NCI-H146 treated with DMSO at 0.1 percent for 48 hours (cell line): Measurements from ENCODE around the gene KLF5.

Experiments
- DNase-seq: peaks from one replicate; lab custom pipeline; 2025; ENCODE audit not compliant: unreplicated experiment; lab: John Stamatoyannopoulos, UW

KLF5 gene

DNA sequence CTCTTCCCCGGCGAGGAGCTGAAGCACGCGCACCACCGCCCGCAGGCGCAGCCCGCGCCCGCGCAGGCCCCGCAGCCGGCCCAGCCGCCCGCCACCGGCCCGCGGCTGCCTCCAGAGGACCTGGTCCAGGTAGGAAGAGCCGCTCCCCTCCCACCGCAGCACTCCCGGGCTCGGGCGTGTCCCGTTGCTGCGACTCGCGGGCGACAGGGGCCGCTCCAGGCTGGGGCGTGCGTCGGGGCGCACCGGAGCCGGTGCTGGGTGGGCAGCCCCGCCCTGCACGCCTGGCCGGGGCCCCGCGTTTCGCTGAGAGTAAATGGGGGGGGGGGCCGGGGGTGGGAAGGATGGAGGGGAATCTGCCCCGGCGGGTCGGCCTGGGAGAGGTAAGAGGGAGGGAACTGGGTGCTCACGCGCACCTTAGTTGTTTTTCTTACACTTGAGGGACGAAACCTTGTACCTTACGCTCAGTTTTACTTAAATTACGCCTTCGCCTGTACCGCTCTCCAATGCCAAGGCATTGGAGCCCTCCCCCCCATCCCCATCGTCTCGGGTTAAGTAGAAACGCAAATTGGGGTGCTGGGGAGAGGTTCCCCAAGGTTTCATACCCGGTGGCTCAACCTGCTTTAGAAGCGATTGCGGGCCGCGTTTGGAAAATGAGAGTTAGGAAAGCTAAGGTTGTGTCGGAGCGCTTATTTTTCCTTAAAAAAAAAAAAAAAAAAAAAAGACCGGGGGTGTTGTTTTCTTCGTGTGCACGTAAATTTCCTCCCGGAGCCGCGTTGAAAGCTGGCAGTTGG is 850 bp downstream of the KLF5 start:
- peak; percentile 70 for DNase-seq

- DNase-seq: no peak
Observed at GRCh38 chr13:73060251-73061160, 1.7 kb downstream of the KLF5 start.

GRCh38 chr13:73061473-73061872 is 2.7 kb downstream of the KLF5 start:
- DNase-seq: no peak

GRCh38 chr13:73061876-73062275 is 3.1 kb downstream of the KLF5 start:
- no peak for DNase-seq

- DNase-seq: no peak
Observed at GRCh38 chr13:73062468-73062867, 3.7 kb downstream of the KLF5 start.

GRCh38 chr13:73063166-73063565 is 4.4 kb downstream of the KLF5 start:
- DNase-seq: no peak

DNA sequence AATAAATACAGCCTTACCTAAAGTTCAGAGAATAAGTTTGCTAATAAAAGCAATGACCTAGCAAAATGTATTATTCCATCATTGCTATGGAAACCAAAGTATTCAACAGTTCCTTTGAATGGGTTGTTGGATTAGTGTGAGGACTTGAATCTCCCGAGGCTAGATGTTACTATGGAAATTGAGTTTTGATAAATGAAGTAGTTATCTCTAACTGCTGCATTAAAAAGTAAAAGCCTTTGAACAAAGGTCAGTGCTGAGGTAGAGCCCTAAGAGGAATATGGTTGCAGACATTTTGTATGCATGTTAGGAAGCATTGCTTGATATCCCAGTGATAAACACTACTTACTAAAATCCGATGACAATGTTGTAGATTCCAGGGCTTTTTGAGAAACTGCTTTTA is 6.2 kb downstream of the KLF5 start:
- peak; percentile 53 for DNase-seq

GRCh38 chr13:73065665-73066340 is 7.0 kb downstream of the KLF5 start:
- peak; percentile 20 for DNase-seq

- DNase-seq: no peak
Observed at GRCh38 chr13:73069206-73069805, 10.5 kb downstream of the KLF5 start.

- DNase-seq: no peak
Observed at GRCh38 chr13:73070451-73071098, 11.8 kb downstream of the KLF5 start.

DNA sequence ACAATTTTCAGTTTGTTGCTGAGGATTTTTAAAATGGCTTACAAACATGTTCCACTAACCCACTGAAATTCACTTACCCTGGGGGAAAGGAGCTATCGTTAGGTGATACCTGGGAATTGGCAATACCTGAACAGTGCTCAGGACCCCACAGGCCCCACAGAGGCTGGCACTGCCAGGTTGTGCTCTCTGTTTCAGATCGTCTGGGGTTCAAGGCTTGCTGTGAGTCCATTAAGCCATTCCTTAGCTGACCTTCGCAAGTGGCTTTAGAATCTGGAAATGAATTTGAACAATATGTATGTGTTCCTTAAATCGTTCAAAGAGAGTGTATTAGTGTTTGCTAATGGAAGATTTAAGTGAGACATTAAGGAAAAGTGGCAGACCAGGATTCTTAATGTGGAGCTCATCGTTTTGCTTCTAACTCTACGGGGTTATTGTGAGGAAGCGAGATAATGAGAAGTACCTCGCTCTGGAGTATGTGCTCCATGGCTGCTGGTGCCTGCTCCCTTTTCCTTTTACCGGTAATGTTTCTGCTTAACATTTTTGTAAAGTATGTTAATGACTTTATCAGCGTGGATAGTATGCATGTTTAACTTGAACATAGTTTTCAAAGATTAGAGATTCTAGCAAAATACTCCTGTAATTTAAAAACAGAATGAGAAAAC is 13.6 kb downstream of the KLF5 start:
- DNase-seq: no peak

DNA sequence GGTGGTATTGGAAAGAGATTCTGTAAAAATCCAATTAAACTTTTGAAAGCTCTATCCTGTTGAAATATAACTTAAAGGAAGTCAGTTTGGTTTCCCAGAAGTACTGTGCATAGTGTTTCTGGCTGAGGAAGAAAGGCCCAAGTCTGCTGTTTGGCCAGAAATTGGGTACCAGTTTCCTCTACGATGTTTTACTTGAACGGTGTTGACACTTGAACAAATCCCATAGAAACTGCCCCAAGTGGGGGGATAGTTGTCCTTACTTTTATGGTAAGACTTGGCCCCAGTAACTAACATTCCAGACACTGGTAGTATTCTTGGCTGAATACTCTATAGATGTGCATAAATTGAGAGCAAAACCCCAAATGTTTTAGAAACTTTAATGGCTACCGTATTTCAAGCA is 14.2 kb downstream of the KLF5 start:
- DNase-seq: no peak

- no peak for DNase-seq
Observed at GRCh38 chr13:73074014-73074413, 15.2 kb downstream of the KLF5 start.

DNA sequence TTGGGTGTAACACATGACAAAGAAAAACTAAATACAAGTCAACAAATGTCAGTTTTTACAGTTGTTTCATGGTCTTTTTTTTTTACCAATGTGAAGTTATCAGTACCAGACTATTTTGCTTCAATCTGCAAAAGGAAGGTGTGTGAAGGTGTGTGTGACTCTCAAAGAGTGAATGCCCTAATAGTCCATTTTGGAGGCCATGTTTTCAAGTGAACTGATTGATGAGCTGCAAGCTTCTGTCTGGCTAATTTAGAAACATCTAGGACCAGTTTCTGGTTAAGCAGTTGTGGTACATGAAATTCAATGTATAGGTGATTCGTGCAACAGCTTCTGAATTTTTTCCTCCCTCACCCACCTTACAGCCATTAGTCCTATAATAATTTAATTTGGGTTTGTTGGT is 16.1 kb downstream of the KLF5 start:
- DNase-seq: no peak

GRCh38 chr13:73075546-73075945 is 16.7 kb downstream of the KLF5 start:
- DNase-seq: no peak

GRCh38 chr13:73075954-73076353 is 17.1 kb downstream of the KLF5 start:
- DNase-seq: no peak

DNA sequence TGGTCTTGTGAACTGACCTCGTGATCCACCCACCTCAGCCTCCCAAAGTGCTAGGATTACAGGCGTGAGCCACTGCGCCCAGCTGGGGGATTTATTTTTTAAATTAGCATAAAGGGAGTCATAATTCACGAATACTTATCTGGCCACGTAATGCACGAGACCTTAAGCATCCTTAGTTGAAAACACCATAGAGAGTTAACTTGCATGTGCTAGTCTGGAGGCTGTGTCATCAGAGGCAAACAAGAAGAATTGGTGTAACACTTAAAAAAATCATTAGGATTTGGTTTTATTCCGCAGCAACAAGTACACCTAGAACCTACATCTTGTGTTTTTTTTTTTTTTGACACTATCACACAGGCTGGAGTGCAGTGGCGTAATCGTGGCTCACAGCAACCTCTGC is 19.1 kb downstream of the KLF5 start:
- no peak for DNase-seq

DNA sequence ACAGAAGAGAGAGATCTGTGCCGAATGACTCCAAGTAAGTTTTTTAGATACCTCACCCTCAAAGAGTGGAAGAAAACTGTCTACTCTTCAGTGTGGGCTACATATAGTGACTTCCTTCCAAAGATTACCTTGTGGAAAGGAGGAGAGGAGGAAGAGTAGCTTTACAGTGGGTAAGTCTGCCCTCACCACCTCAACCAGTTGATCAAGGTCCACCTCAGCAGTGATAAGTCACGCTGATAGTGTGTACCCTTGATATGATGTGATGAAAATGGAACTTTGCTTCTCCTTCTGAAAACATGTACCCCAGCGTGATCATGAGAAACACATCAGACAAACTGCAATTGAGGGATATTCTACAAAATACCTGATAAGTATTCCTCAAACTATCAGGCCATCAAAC is 20.6 kb downstream of the KLF5 start:
- no peak for DNase-seq

- no peak for DNase-seq
Observed at GRCh38 chr13:73081256-73081915, 22.6 kb downstream of the KLF5 start.

DNA sequence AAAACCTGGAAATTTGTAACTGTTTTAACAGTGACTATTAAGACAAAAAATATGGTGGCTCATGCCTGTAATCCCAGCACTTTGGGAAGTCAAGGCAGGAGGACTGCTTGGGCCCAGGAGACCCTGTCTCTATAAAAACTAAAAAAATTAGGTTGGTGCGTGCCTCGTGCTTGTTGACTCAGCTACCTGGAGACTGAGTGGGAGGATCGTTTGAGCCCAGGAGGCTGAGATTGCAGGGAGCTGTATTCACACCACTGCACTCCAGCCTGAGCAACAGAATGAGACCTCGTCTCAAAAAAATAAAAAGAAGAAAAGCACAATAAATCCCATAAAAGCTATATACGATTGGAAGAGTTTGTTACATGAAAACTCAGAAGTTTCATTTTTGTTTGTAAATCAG is 23.7 kb downstream of the KLF5 start:
- peak; percentile 45 for DNase-seq
